Endothelial cell of umbilical vein (primary cell): Measurements from ENCODE around the gene GNAO1.

ENCODE experiments used
- CTCF ChIP-seq, 2 donors: IDR thresholded peaks; 1 replicate in 1 of 2; 2 replicates in 1 of 2; pipeline ENCODE4 v1.5.1; 2011; ENCODE audit warnings: low read length in 2 of 2, mild to moderate bottlenecking in 2 of 2, moderate library complexity in 2 of 2, control low read depth in 1 of 2, inconsistent platforms in 1 of 2, low read depth in 1 of 2; ENCODE audit not compliant: insufficient read depth in 1 of 2; ENCODE audit errors: extremely low read depth in 1 of 2
- EZH2 ChIP-seq: IDR thresholded peaks from 2 replicates; pipeline ENCODE4 v1.6.1; 2012; ENCODE audit warnings: borderline replicate concordance, low read depth, mild to moderate bottlenecking, moderate library complexity, low read length, inconsistent platforms; ENCODE audit not compliant: severe bottlenecking
- MAX ChIP-seq: IDR thresholded peaks from 2 replicates; pipeline ENCODE4 v1.6.1; 2011; ENCODE audit not compliant: insufficient read depth, insufficient read length
- POLR2A ChIP-seq: IDR thresholded peaks from 2 replicates; pipeline ENCODE4 v1.6.1; 2012; ENCODE audit warnings: low read depth, mild to moderate bottlenecking, control low read depth, low read length

GRCh38 chr16:56204816-56205215 is 13.5 kb downstream of the GNAO1 start:
- no peak for TF ChIP-seq CTCF (IDR thresholded peaks at IDR 0.05; ENCODE audit: extremely low read depth in 1 of 2, insufficient read depth in 1 of 2, low read depth in 1 of 2, low read length in 2 of 2)
- no peak for TF ChIP-seq EZH2
- TF ChIP-seq MAX, result no peak
- TF ChIP-seq POLR2A, result no peak
